Spleen (tissue), 11 donors: Measurements from ENCODE around the gene COL23A1. TPM values are rescaled to one million over a fixed set of nuclear protein-coding genes. Genes with fewer than 3 reads are reported as not detected.

ENCODE experiments used
- DNase-seq: peaks from one replicate; pipeline ENCODE4 v3.0.0-alpha.2; 2020
- H3K27ac ChIP-seq, 8 donors: fragments of 200-600 bp; sonication (generic) in 7 of 8; 1 replicate in 4 of 8; 2 replicates in 4 of 8; pipeline versions ENCODE4 v1.5.0 to v1.8.0; 2016 to 2021; ENCODE audit warnings: inconsistent platforms in 4 of 8, mild to moderate bottlenecking in 4 of 8, moderate library complexity in 1 of 8
- H3K27me3 ChIP-seq, 7 donors: fragments of 200-600 bp; sonication (generic) in 6 of 7; replicated peaks in 1 of 7; 1 replicate in 4 of 7; 2 replicates in 3 of 7; pipeline versions ENCODE4 v1.5.0 to v1.8.0; 2016 to 2021; ENCODE audit warnings: inconsistent platforms in 3 of 7, mild to moderate bottlenecking in 1 of 7
- H3K36me3 ChIP-seq, 6 donors: fragments of 200-600 bp; sonication (generic) in 5 of 6; 1 replicate in 4 of 6; 2 replicates in 2 of 6; pipeline versions ENCODE4 v1.5.0 to v1.8.0; 2016 to 2021; ENCODE audit warnings: inconsistent platforms in 2 of 6
- H3K4me1 ChIP-seq, 6 donors: fragments of 200-600 bp; sonication (generic) in 5 of 6; 1 replicate in 3 of 6; 2 replicates in 3 of 6; pipeline versions ENCODE4 v1.5.0 to v1.8.0; 2016 to 2021; ENCODE audit warnings: inconsistent platforms in 3 of 6
- H3K4me3 ChIP-seq, 8 donors: fragments of 200-600 bp; sonication (generic) in 7 of 8; 1 replicate in 4 of 8; 2 replicates in 4 of 8; pipeline versions ENCODE4 v1.5.0 to v1.8.0; 2016 to 2021; ENCODE audit warnings: inconsistent platforms in 4 of 8, mild to moderate bottlenecking in 4 of 8, moderate library complexity in 2 of 8
- H3K9me3 ChIP-seq, 8 donors: fragments of 200-600 bp; sonication (generic) in 7 of 8; 1 replicate in 4 of 8; 2 replicates in 4 of 8; pipeline versions ENCODE4 v1.5.0 to v1.8.0; 2016 to 2021; ENCODE audit warnings: inconsistent platforms in 4 of 8
- POLR2A ChIP-seq, 3 donors: fragments of 450-650 bp; IDR thresholded peaks; one replicate each; pipeline ENCODE4 v1.5.1; 2017; ENCODE audit warnings: antibody characterized with exemption in 3 of 3, mild to moderate bottlenecking in 1 of 3
- POLR2AphosphoS5 ChIP-seq, 3 donors: sonication (generic); formaldehyde crosslinking; IDR thresholded peaks; one replicate each; pipeline ENCODE4 v1.5.1; 2017; ENCODE audit warnings: antibody characterized with exemption in 3 of 3
- WGBS, 5 donors: extraction: QIAGEN DNeasy Blood & Tissue Kit in 3 of 5; methylation state at CpG; one replicate each; pipeline versions ENCODE4 v1.1.5 to v1.1.7; 2013 to 2018; 5-methylcytosine and 5-hydroxymethylcytosine counted together
- intact Hi-C: fragments of 100-400 bp; cut with DNase I; formaldehyde crosslinking; loops from one replicate; pipeline ENCODE4 v1.15.0; 2023; ENCODE audit warnings: low total_unique reads
- polyA plus RNA-seq, 3 donors: library from polyadenylated mRNA; stranded (reverse); fragments of 200-250 nt; gene quantifications; one replicate each; pipeline ENCODE4 v1.2.1, GENCODE V29; 2013
- total RNA-seq, 7 donors: library from RNA; depleted of rRNA in 3 of 7; stranded (reverse); fragments of >200 nt in 3 of 7; fragmentation: NEBNext Ultra II Directional in 4 of 7; extraction: Animal tissue kit (Norgen Biotek cat#: 25700) in 4 of 7; gene quantifications; one replicate each; pipeline versions ENCODE4 v1.1.0 to v1.2.1, GENCODE V29; 2016 to 2021
- TF ChIP-seq, protein P1 (sequence below), 11 experiments: fragments of 200-600 bp in 7 of 11; fragments of 450-650 bp in 4 of 11; sonication (generic) in 4 of 11; IDR thresholded peaks in 8 of 11; conservative IDR thresholded peaks in 3 of 11; 1 replicate in 7 of 11; 2 replicates in 4 of 11; pipeline versions ENCODE4 v1.4.0 to v1.8.0; 2016 to 2021; ENCODE audit warnings: antibody characterized with exemption in 11 of 11, inconsistent platforms in 4 of 11, mild to moderate bottlenecking in 1 of 11
- donor health status: healthy with polysubstance abuse.
- donor health status: DM: no; HTN: no; CAD: no; lungs with moderate emphysema.
- donor health status: DM: no; HTN: no; CAD: no.
- donor health status: Bipolar disorder and iron deficiency.
- donor health status: healthy.
- donor health status: DM: no; HTN: no; CAD: no.
- donor health status: DM: yes; HTN: yes; CAD: no.

COL23A1 gene
- total and polyA plus RNA-seq, 10 donors: 0.63 to 3.8 (median 1.9) TPM

GRCh38 chr5:178423431-178423830 is 166.8 kb downstream of the COL23A1 start:
- WGBS, 5 donors: 92 to 94% (median 94%) methylated on average over 12 to 14 of the region's 14 CpGs
- H3K9me3 ChIP-seq: no peaks in the 10 kb centered on the region
- H3K36me3 ChIP-seq: no peaks in the 10 kb centered on the region
- H3K27me3 ChIP-seq: peaks cover 0 to 7% (median 0%) of the 10 kb centered on the region in 7 donors
- H3K4me3 ChIP-seq: no peak overlapping the region
- DNase-seq: no peak
- no peak overlapping the region for H3K27ac ChIP-seq
- intact Hi-C loops: no loop called here
- H3K4me1 ChIP-seq: peaks cover 0 to 3% (median 0%) of the 10 kb centered on the region in 6 donors
- TF ChIP-seq POLR2AphosphoS5 (IDR thresholded peaks at IDR 0.05) (no peak), POLR2A (IDR thresholded peaks at IDR 0.05) (no peak)
- TF ChIP-seq, protein P1, sequence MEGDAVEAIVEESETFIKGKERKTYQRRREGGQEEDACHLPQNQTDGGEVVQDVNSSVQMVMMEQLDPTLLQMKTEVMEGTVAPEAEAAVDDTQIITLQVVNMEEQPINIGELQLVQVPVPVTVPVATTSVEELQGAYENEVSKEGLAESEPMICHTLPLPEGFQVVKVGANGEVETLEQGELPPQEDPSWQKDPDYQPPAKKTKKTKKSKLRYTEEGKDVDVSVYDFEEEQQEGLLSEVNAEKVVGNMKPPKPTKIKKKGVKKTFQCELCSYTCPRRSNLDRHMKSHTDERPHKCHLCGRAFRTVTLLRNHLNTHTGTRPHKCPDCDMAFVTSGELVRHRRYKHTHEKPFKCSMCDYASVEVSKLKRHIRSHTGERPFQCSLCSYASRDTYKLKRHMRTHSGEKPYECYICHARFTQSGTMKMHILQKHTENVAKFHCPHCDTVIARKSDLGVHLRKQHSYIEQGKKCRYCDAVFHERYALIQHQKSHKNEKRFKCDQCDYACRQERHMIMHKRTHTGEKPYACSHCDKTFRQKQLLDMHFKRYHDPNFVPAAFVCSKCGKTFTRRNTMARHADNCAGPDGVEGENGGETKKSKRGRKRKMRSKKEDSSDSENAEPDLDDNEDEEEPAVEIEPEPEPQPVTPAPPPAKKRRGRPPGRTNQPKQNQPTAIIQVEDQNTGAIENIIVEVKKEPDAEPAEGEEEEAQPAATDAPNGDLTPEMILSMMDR (IDR thresholded peaks at IDR 0.05 in 8 of 11, conservative IDR thresholded peaks at IDR 0.05 in 3 of 11): no peak

GRCh38 chr5:178422400-178422775 is 167.8 kb downstream of the COL23A1 start:
- no peak overlapping the region for H3K27ac ChIP-seq
- H3K36me3 ChIP-seq: no peaks in the 10 kb centered on the region
- peaks cover 0 to 9% (median 0%) of the 10 kb centered on the region in 7 donors for H3K27me3 ChIP-seq
- no peaks in the 10 kb centered on the region for H3K9me3 ChIP-seq
- DNase-seq: no peak
- WGBS, 5 donors: 86 to 93% (median 90%) methylated on average over 10 to 11 of the region's 11 CpGs
- peaks cover 0 to under 1% (median 0%) of the 10 kb centered on the region in 6 donors for H3K4me1 ChIP-seq
- TF ChIP-seq POLR2AphosphoS5 (IDR thresholded peaks at IDR 0.05) (no peak), POLR2A (IDR thresholded peaks at IDR 0.05) (no peak)
- TF ChIP-seq, protein P1 (IDR thresholded peaks at IDR 0.05 in 8 of 11, conservative IDR thresholded peaks at IDR 0.05 in 3 of 11): no peak
- intact Hi-C loops: no loop called here
- no peak overlapping the region for H3K4me3 ChIP-seq

DNA sequence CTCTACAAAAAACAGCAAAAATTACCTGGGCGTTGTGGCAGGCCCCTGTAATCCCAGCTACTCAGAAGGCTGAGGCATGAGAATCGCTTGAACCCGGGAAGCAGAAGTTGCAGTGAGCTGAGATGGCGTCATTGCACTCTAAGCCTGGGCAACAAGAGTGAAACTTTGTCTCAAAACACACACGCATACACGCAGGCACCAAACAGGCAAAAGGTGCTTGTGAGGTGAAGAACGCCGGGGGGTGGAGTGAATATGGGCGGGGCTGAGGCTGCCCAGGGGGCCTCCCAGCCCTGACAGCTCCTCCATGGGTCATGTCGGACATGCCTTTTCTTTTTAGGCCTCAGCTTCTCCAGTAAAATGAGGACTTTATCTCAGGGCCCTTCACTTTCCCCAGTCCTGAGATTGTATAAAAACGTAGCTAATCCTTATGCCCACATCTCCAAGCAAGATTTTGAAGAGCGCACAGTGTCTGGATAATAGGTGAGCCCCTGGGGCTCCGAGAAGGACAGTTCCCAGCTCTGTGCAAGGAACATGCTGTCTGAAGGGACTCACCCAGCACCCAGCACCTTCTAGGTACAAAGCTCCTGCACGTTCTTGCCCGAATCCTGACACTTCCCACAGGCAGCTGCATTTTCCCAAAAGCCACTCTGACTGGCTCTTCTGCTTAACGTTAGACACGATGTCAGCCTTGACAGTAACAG is 168.3 kb downstream of the COL23A1 start:
- DNase-seq: no peak
- Histone ChIP-seq H3K9me3 (no peaks in the 10 kb centered on the region), H3K27me3 (peaks cover 0 to 14% (median 0%) of the 10 kb centered on the region in 7 donors), H3K36me3 (no peaks in the 10 kb centered on the region), H3K27ac (no peak overlapping the region), H3K4me3 (no peak overlapping the region), H3K4me1 (peaks cover 0 to 4% (median 0%) of the 10 kb centered on the region in 6 donors)
- WGBS, 5 donors: 80 to 88% (median 84%) methylated on average over 17 of the region's 17 CpGs
- TF ChIP-seq, protein P1 (IDR thresholded peaks at IDR 0.05 in 8 of 11, conservative IDR thresholded peaks at IDR 0.05 in 3 of 11): no peak
- TF ChIP-seq POLR2A (IDR thresholded peaks at IDR 0.05) (no peak), POLR2AphosphoS5 (IDR thresholded peaks at IDR 0.05) (no peak)
- intact Hi-C loops: no loop called here

DNA sequence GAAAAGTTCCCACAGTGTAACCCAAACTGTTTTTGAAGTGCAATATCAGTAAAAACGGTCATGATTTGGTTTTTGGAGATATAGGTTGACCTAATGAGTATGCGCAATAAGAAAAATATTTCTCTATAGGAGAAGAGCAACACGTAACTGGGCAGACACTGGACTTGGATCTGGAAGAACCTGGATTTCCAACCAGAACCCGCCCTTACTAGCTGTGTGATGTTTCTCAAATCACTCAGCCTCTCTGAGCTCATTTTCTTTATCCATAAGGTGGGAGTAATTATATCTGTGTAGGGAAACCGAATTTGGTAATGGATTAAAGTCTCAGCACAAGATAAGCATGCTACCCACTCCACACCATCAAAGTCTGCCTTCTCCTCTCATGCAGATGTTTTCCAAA is 169.1 kb downstream of the COL23A1 start:
- H3K4me1 ChIP-seq: peaks cover 0 to 4% (median 0%) of the 10 kb centered on the region in 6 donors
- intact Hi-C loops: no loop called here
- H3K27ac ChIP-seq: no peak overlapping the region
- no peak overlapping the region for H3K4me3 ChIP-seq
- H3K27me3 ChIP-seq: peaks cover 0 to 16% (median 0%) of the 10 kb centered on the region in 7 donors
- H3K36me3 ChIP-seq: no peaks in the 10 kb centered on the region
- TF ChIP-seq, protein P1 (IDR thresholded peaks at IDR 0.05 in 8 of 11, conservative IDR thresholded peaks at IDR 0.05 in 3 of 11): no peak
- TF ChIP-seq POLR2A (IDR thresholded peaks at IDR 0.05) (no peak), POLR2AphosphoS5 (IDR thresholded peaks at IDR 0.05) (no peak)
- H3K9me3 ChIP-seq: no peaks in the 10 kb centered on the region
- 72 to 85% (median 81%) methylated on average over 5 of the region's 5 CpGs for WGBS, 5 donors
- no peak for DNase-seq
